C4-2B (cell line): ENCODE measurements around the gene ZGRF1.
"Not testable (repeated sequence)": the region's sequence is repeated elsewhere in the genome, so short reads cannot be mapped to it uniquely, and the experiment has no call there.

Experiments
- ZFX ChIP-seq: fragments of 450-650 bp; IDR thresholded peaks from 2 replicates; pipeline ENCODE4 v1.6.1; 2017
- TF ChIP-seq, protein P1 (sequence below): fragments of 450-650 bp; conservative IDR thresholded peaks from 2 replicates; pipeline ENCODE4 v1.5.1; 2017; ENCODE audit warnings: mild to moderate bottlenecking

DNA sequence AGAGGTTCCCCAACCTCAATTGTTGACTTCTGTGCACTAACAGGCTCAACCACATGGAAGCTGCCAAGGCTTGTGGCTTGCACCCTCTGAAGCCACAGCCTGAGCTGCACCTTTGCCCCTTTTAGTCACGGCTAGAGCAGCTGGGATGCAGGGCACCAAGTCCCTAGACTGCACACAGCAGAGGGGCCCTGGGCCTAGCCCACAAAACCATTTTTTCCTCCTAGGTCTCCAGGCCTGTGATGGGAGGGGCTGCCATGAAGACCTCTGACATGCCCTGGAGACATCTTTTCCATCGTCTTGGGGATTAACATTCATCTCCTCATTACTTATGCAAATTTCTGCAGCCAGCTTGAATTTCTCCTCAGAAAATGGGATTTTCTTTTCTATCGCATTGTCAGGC, 145.9 kb downstream of the ZGRF1 start:
- TF ChIP-seq, protein P1, sequence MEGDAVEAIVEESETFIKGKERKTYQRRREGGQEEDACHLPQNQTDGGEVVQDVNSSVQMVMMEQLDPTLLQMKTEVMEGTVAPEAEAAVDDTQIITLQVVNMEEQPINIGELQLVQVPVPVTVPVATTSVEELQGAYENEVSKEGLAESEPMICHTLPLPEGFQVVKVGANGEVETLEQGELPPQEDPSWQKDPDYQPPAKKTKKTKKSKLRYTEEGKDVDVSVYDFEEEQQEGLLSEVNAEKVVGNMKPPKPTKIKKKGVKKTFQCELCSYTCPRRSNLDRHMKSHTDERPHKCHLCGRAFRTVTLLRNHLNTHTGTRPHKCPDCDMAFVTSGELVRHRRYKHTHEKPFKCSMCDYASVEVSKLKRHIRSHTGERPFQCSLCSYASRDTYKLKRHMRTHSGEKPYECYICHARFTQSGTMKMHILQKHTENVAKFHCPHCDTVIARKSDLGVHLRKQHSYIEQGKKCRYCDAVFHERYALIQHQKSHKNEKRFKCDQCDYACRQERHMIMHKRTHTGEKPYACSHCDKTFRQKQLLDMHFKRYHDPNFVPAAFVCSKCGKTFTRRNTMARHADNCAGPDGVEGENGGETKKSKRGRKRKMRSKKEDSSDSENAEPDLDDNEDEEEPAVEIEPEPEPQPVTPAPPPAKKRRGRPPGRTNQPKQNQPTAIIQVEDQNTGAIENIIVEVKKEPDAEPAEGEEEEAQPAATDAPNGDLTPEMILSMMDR, result not testable (repeated sequence)
- not testable (repeated sequence) for TF ChIP-seq ZFX
